Stimulated activated naive CD4-positive, alpha-beta T cell treated with Interleukin-2 at 50 U/mL for 16 hours (primary cell): ENCODE results near the gene NCOA1.
"Not testable (repeated sequence)": the region's sequence is repeated elsewhere in the genome, so short reads cannot be mapped to it uniquely, and the experiment has no call there.

Experiments
- DNase-seq: peaks from one replicate; lab custom pipeline; 2025; lab: John Stamatoyannopoulos, UW

Gene NCOA1

DNA sequence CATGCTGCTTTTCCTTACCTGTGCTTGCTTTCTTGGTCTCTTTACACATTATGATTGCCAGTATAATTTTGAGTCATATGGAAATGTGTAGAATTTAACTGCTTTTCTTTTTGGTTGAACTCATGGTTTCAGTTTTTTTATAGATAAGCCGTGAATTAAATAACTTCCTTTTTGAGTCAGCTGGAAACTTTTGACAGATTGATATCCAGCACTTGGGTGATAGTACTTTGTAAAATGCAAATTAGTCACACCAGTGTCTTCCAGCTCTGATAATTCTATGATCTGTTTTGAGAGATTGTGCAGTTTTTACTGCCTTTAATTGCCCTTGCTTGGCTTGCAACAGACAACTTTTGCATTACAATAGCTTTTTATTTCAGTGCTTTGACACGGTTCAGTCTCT lies 86.4 kb downstream of the NCOA1 start:
- no peak for DNase-seq

DNA sequence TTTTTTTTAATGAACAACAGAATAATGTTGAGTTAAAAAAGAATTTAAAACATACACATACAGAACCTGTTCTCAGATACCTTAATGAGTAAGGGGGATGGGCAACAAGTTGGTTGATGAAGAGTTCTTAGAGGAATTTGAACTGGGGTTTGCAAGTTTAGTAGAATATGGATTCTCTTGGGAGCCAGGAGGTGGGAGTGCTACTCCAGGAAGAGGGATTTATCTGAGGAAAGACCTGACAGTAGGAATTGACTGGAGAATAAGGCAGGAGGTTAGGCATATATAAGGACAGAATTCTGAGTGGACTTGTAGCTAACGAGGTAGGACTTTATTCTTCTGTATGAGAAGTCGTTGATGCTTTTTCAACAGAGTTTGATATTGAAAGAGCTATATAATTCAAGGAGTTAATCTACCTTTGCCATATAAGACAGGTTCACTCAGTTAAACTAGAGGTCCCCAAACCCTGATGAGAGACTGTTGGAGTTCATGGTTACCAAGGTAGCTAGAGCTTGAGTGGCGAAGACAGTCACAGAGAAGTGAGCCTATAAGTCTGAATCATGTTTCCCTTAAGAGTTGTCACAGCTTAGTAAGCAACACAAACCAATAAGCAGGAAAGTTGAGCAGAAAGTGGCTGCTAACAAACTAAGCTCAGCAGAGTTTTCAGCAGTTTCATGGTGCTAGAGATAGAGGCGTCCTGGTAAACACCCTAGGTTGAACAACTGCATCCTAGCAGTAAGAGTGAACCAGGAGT lies 88.2 kb downstream of the NCOA1 start:
- DNase-seq = no peak

DNA sequence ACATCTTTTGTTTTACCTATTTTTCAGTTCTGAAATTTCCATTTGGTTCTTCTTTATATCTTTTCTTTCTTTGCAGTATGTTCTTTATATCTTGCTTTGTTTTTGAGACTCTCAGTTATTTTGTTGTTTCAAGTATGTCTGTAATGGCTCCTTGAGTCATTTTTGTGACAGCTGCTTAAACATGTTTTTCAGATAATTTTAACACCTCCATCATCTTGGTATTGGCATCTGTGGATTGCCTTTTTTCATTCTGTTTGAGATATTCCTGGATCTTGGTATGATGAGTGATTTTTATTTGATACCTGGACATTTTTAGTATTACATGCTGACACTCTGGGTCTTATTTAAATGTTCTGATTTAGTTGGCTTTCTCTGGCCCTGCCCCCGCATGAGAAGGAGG lies 89.5 kb downstream of the NCOA1 start:
- DNase-seq = no peak

DNA sequence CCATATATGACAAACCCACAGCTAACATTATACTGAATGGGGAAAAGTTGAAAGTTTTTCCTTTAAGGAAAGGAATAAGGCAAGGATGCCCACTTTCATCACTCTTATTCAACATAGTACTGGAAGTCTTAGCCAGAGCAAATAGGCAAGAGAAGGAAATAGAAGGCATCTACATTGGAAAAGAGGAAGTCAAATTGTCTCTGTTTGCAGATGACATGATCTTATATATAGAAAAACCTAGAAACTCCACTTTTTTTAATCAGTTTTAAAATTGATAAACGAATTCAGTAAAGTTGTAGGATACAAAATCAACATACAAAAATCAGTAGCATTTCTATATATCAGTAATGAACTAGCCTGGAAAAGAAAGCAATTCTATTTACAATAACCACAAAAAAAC lies 90.9 kb downstream of the NCOA1 start:
- not testable (repeated sequence) for DNase-seq

DNA sequence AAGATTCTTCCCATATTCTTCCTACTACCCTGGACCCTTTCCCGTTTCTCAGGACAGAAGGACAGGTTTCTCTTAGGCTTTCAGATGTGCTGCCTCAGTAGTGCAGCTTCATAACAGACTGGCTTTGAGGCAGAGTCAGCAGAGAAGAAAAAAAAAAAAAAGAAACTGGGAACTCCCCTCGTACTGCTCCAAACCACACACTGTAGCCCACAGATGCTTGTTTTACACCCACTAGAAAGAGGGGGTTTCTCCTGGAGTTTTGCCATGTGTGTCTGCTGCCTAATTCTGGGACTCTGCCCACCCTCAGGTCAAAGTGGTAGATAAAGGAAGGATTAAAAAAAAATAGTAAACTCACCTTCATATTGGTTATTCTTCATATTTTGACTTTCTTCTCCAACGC lies 95.9 kb downstream of the NCOA1 start:
- peak; percentile 35 for DNase-seq

DNA sequence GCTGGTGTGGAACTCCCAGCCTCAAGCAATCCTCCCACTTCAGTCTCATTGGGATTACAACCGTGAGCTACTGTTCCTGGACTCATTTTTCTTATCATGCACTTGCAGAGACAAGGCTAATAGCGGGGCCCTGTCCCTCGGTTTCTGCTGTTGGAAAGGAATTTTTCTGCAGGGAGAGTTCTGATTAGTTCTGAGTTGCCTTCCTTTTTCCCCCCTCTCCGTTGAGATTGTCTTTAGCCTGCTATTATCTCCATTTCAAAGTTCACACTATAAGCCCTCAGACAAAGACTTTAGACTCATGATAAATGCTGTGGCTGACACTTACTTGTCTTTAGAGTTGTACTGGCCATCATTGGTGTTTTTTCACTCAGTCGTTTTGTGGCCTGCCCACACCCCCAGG lies 97.2 kb downstream of the NCOA1 start:
- DNase-seq = no peak

DNA sequence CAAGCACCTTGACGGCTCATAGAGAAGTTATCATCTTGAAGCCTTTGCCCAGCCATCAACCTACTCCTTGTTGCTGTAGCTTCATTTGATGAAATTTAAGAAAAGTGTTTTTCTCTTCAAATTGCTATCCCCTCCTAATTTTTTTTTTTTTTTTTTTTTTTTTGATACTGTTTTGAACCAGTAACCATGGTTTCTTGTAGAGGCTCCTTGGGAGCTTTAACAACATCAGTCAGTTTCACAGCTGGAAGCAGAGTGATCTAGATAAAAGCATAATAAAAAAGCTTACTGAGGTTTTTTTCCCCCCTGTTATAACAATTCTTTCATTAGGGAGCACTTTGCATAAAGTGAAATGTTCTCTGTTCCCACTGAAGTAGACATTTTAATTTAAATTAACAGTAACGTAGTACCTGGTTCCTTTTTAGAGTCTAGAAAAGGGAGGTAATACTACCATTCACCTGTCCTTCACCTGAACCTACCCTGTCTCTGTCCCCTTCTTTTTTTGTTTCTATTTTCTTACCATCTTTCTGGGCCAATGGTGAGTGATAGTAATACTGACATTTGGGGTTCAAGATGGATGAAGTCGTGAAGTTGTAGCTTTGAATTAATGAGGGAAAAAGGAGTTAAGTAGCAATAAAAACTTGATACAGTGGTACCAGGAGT lies 101.5 kb downstream of the NCOA1 start:
- DNase-seq = no peak

DNA sequence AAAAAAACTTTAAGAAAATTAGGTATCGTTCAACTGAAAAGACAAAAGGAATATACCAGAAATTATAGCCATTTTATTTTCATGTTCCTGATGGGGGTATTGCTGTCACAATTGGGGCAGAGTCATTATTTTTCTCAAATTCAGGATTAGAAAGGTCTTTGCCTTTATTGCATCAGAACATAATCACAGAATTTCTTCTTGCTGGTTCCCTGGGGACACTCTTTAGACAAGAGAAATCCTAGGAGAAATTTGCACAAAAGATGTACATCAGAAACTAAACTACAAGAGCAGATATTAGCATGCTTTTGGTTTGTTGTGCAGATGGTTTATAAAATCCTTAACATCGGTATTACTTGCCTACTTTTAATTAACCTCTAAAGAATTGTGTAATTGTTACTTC lies 103.2 kb downstream of the NCOA1 start:
- DNase-seq = no peak

DNA sequence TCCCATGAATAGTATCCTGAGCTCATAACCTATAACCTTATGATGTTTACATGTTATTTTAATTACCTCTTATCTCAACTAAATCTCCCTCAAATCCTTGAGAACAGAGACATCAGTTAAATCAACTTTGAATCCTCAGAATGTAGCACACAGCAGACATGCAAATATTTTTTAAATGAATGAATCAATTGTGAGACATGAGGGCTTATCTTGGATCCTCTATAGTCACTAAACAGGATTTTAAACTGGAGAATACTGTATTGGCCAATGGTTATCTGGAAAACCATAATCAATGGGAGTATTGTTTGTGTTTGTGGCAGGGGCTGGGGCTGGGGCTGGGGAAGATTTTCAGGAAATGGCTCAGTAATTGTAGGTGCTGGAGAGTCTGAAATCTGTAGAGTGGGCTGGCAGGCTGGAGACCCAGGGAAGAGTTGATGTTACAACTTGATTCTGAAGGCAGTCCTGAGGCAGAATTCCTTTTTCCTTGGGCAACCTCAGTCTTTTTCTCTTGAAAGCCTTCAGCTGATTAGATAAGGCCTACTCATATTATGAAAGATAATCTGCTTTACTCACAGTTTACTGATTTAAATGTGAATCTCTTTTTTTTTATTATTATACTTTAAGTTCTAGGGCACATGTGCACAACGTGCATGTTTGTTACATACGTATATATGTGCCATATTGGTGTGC lies 106.3 kb downstream of the NCOA1 start:
- DNase-seq = no peak

DNA sequence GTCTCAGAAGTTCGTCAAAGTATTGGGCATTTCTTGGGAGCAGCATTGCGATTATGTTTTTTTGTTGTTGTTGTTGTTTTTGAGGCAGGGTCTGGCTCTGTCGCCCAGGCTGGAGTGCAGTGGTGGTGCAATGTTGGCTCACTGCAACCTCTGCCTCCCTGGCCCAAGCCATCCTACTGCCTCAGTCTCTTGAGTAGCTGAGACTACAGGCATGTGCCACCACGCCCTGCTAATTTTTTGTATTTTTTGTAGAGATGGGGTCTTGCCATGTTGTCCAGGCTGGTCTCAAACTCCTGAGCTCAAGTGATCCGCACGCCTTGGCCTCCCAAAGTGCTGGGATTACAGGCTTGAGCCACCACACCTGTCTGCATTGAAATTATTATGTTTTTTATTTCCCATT lies 109.1 kb downstream of the NCOA1 start:
- DNase-seq = not testable (repeated sequence)

DNA sequence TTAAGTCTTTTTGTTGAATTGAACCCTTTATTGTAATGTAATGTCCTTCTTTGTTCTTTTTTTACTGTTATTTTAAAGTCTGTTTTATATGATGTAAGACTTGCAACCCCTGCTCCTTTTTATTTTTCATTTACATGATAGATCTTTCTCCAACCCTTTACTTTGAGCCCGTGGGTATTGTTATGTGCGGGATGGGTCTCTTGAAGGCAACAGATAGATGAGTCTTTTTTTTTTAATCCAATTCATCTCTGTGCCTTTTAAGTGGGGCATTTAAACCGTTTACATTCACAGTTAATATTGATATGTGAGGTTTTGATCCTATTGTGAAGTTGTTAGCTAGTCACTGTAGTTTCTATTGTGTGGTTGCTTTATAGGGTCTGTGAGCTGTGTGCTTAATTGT lies 120.6 kb downstream of the NCOA1 start:
- DNase-seq = no peak

DNA sequence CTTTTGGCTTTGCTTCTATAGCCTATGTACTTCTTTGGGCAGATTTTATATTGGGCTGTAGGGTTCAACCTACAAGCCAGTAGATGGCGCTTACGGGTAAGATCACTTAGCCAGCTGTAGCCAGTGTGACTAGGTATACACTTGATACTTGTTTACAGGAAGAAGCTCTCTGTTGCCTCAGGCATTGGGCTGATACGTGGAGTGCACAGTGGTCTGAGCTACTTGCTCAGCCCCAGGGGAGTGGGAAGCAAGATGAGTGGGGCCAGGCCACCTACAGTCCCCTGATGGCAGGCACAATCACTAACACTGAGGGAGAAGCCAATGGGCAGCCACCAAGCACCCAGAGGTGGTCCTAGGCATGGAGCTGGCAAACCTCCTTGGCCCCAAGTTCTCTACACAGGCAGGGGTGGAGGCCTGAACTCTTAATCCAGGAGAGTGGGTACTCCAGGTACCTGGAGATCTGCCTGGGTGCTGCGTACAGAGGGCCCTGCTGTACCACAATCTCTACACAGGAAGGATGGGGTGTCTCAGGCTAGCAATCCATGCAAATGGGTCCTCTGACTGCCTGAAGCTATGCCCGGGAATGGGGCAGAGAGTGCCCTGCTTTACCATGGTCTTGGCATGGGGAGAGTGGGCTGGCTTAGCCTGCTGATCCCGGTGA lies 122.2 kb downstream of the NCOA1 start:
- no peak for DNase-seq

DNA sequence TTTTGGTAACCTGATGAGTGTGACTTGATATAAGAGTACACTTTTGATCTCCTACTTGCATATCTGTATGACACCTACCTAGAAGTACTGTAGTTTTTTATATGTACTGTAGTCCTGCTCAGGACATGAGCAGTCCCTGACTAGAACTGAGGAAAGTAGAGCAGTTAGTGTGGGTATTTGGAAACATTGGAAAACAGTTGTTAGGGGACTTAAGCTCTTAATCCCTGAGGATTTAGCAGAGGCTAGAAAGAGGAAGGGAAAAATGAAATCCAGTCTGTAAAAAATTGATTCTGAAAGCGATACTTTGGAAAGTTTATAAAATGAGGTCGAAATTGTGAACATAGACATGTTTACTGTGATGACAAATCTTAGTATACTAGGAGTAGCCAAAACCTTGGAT lies 125.6 kb downstream of the NCOA1 start:
- DNase-seq = no peak

DNA sequence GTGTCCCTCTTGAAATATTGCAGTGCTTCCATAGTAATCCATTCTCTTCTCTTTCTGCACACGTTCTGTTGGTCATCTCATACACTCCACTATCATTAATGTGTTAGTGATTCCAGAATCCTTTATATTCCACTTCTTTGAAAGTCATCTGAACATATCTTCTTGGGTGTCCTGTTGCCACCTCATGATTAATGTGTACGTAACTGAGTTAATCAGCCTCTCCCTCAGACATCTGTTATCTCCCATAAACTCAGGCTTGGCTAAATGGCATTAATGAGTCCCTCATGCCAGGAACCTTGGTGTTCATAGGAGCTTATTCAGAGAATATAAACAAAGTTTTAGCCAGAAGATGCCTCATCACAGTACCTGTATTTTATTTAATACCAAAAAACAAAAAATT lies 126.4 kb downstream of the NCOA1 start:
- DNase-seq = no peak

DNA sequence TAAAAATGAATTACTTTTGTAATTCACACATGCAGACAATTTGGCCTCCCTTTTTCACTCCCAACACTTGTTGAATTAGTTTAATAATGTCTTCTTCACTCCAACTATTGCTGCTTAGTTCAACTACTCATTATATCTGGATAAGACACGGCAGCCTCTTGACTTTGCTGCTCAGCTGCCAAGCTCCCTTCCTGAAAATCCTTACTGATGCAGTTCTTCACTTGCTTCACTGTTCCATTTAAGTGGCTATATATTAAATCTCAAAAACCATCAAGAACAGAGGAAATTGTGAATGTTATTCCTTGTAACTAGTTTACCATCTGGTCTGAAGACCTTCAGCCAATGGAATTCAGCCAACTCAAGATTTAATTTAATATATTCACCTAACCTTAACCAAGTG lies 127.1 kb downstream of the NCOA1 start:
- DNase-seq = no peak

DNA sequence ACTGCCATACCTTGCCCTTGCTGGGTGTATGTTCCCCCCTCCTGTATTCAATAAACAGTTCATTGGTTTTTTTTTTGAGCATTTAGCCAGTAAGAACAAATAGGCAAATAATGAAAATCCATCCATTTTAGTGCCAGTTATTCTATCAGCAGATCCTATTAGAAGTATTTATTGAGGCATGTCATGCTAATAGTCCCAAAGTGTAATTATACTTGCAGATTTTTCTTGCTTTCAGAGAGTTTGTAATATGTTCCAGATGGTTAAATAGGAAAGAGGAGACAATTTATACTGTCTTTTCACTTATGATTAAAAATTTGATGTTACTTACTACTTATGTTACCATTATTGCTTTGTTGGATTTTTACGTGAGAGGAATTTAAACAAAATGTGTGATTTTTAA lies 127.6 kb downstream of the NCOA1 start:
- no peak for DNase-seq

DNA sequence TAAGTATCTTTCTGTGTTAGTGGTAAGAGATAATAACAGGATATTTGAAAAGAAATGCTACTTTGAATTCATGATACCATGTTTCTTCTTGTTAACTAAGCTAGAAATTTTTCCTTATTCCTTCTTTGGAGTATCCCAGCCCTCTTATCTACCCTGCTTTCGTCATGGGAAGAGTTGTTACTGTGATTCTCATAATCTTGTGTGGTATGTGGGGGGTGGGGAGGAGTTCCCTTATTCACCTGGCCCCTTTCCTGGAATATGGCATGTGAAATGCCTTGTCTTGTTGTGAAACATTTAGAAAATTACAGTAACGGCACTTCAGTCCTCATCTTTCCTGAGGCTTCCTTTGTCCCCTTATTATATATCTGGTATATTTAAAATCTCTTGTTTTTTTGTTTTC lies 129.9 kb downstream of the NCOA1 start:
- DNase-seq = no peak

DNA sequence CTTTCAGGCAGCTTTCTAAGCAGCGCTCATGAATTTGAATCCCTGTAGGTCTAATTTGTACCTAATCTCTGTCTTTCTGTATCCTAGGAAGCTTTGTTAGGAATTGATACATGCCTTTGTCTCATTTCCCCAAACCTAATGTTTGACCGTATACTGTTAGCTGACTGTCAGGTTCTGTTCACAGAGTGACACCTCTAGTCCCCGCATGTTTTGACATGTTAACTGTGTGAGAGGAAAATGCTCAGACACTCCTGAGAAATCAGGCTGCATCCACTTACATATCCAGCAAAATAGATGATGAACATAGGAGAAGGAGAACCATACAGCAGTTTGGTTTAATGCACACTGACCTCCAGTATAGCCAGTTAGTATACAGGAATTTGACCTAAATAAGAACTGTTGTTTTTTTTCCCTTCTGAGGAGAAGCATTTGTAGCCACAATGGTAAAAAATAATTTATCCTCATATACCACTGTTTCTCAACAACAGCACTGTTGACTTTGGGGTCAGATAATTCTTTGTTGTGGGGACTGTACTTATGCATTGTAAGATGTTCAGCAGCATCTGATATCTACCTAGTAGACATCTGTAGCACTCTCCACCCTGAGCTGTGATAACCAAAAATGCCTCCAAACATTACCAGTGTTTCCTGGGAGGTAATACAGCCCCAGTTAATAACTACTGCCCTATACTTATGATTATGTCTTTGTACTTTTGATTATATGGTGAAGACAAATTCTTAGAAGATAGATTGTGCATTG lies 130.9 kb downstream of the NCOA1 start:
- DNase-seq = no peak

DNA sequence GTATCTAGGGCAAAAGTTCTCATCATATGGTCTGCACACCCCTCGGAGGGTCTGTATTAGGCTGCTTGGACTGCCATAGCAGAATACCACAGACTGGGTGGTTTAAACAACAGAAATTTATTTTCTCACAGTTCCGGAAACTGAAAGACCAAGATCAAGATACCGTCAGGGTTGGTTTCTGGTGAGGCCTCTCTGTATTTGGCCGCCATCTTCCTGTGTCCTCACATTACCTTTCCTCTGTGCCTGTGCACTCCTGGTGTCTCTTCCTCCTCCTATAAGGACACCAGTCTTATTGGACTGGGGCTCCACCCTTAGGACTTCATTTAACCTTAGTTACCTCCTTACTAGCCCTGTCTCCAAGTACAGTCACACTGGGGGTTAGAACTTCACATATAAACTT lies 132.5 kb downstream of the NCOA1 start:
- DNase-seq = no peak

DNA sequence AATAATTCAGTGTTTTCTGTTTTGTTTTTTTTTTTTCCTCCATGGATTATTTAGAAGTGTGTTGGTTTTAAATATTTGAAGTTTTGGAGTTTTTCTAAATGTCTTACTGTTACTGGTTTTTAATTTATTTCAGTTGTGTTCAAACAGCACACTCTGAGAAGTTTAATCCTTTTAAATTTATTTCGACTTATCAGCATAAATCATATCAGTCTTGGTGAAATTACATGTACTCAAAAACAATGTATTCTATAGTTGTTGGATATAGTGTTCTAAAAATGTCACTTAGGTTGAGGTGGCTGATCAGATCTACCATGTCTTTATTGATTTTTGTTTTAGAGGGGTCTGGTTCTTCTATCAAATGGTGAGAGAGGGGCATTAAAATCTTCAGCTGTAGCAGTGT lies 134.7 kb downstream of the NCOA1 start:
- no peak for DNase-seq

DNA sequence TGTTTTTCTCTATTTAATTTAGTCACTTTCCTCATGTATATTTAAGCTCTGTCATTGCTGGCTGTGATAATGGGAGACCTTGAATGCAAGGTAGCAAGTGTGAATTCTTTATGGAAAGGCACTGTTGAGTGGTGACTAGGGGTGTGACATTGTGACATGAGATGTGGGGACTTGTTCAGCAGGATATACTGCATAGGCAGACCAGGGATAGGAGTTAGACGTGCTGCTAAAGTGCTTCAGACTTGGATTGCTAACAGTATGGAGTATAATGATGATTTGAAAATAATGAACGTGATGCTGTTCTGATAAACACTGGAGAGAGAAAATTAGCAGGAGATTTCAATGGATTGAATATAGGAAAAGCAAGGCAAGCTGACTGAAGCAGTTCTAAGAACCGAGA lies 135.1 kb downstream of the NCOA1 start:
- no peak for DNase-seq

DNA sequence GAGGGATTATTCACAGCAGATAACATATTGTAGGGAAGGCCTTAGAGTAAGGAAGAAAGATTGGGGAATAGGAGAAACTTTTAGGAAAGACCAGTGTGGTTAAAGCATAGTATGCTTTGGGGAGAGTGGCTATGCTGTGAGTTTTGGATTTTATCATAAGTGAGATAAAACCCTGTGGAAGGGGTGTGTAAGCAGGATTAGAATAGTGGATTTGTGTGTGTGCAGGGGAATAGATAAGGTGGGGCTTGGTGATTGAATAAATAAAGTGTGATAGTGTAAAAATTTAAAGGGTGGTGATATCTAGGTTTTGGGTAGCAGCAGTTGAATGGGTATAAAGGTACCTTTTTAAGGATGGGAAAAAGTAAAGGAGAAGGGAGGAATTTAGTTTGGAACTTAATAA lies 137.7 kb downstream of the NCOA1 start:
- no peak for DNase-seq
